ENCODE data around the gene RBM38. TPM values are rescaled to one million over a fixed set of nuclear protein-coding genes. Genes with fewer than 3 reads are reported as not detected.
A peak's percentile ranks its signal among the peaks of the same experiment; 100 is the strongest.

Gene RBM38
- total and polyA plus RNA-seq, 9 of the 15 experiments (the other 6 are each of a cell fraction or from before 2014, with no cell fraction given) = 0.28 to 82.4 (median 33.2) TPM

- TF ChIP-seq GTF2B (IDR thresholded peaks at IDR 0.05; ENCODE audit: extremely low read depth, insufficient read length) = no peak
- no peak for TF ChIP-seq NR2C2 (CRISPR knock-in tag; IDR thresholded peaks at IDR 0.05)
- peak; percentile 56; the same call in 1 of the 2 replicates for TF ChIP-seq NR2C2 (tag; IDR thresholded peaks at IDR 0.05)
- TF ChIP-seq MTA3 (IDR thresholded peaks at IDR 0.05; ENCODE audit: borderline replicate concordance) = peak; percentile 53; the same call in 1 of the 2 replicates
- no peak for TF ChIP-seq MEF2A (IDR thresholded peaks at IDR 0.05; ENCODE audit: control insufficient read depth, low read depth, low read length)
- no peak for TF ChIP-seq SREBF2 (CRISPR knock-in tag; IDR thresholded peaks at IDR 0.05)
- TF ChIP-seq, protein P1, sequence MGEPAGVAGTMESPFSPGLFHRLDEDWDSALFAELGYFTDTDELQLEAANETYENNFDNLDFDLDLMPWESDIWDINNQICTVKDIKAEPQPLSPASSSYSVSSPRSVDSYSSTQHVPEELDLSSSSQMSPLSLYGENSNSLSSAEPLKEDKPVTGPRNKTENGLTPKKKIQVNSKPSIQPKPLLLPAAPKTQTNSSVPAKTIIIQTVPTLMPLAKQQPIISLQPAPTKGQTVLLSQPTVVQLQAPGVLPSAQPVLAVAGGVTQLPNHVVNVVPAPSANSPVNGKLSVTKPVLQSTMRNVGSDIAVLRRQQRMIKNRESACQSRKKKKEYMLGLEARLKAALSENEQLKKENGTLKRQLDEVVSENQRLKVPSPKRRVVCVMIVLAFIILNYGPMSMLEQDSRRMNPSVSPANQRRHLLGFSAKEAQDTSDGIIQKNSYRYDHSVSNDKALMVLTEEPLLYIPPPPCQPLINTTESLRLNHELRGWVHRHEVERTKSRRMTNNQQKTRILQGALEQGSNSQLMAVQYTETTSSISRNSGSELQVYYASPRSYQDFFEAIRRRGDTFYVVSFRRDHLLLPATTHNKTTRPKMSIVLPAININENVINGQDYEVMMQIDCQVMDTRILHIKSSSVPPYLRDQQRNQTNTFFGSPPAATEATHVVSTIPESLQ (CRISPR knock-in tag; IDR thresholded peaks at IDR 0.05) = no peak
- TF ChIP-seq ESRRB (CRISPR knock-in tag; IDR thresholded peaks at IDR 0.05; ENCODE audit: borderline replicate concordance) = no peak
- TF ChIP-seq, protein P2, sequence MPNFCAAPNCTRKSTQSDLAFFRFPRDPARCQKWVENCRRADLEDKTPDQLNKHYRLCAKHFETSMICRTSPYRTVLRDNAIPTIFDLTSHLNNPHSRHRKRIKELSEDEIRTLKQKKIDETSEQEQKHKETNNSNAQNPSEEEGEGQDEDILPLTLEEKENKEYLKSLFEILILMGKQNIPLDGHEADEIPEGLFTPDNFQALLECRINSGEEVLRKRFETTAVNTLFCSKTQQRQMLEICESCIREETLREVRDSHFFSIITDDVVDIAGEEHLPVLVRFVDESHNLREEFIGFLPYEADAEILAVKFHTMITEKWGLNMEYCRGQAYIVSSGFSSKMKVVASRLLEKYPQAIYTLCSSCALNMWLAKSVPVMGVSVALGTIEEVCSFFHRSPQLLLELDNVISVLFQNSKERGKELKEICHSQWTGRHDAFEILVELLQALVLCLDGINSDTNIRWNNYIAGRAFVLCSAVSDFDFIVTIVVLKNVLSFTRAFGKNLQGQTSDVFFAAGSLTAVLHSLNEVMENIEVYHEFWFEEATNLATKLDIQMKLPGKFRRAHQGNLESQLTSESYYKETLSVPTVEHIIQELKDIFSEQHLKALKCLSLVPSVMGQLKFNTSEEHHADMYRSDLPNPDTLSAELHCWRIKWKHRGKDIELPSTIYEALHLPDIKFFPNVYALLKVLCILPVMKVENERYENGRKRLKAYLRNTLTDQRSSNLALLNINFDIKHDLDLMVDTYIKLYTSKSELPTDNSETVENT (CRISPR knock-in tag; IDR thresholded peaks at IDR 0.05) = peak; percentile 61; the same call in 1 of the 2 replicates
- no peak for TF ChIP-seq ARID3A (IDR thresholded peaks at IDR 0.05; ENCODE audit: borderline replicate concordance, low read depth, low read length)
- TF ChIP-seq CXXC5 (CRISPR knock-in tag; IDR thresholded peaks at IDR 0.05) = peak; percentile 73
- no peak for TF ChIP-seq STAG1 (CRISPR knock-in tag; IDR thresholded peaks at IDR 0.05; ENCODE audit: borderline replicate concordance)
- peak; percentile 95 for TF ChIP-seq PHF20 (IDR thresholded peaks at IDR 0.05; ENCODE audit: partially characterized antibody)
- TF ChIP-seq SUPT5H (IDR thresholded peaks at IDR 0.05) = peak; percentile 90
- peak; percentile 62; the same call in 1 of the 2 replicates for TF ChIP-seq POLR2AphosphoS5 (IDR thresholded peaks at IDR 0.05; ENCODE audit: control insufficient read depth, insufficient read depth, low read depth, low read length)
- peak in 1 of 2 experiments; percentile 30; a peak in 2 of 4 replicates for TF ChIP-seq SIN3A (IDR thresholded peaks at IDR 0.05; ENCODE audit: borderline replicate concordance in 2 of 2, control insufficient read depth in 1 of 2, low read depth in 2 of 2, low read length in 2 of 2)
These were observed 40.0 kb upstream of the RBM38 start, which contains the start of gene RAE1 (continued) for GRCh38 chr20:57351042-57351783.
